HL-60/S4 treated with retinoic acid at 250 ng/mL for 4 days and 3 days (cell line): Measurements from ENCODE around the gene ASCL2.

Experiments used
- in situ Hi-C: fragments of 300-500 bp; cut with MboI; formaldehyde crosslinking; loops from 2 replicates; pipeline ENCODE4 v1.7.0; 2022; ENCODE audit warnings: low sequenced_read_pairs

The ASCL2 gene

GRCh38 chr11:2275334-2276279, 5.2 kb upstream of the ASCL2 start:
- in situ Hi-C loops = no loop called here

GRCh38 chr11:2273771-2274170, 3.4 kb upstream of the ASCL2 start:
- in situ Hi-C loops = no loop called here

GRCh38 chr11:2273311-2273710, 2.9 kb upstream of the ASCL2 start:
- in situ Hi-C loops = no loop called here

GRCh38 chr11:2272946-2273280, 2.5 kb upstream of the ASCL2 start:
- in situ Hi-C loops = no loop called here

GRCh38 chr11:2272228-2272945, 2.0 kb upstream of the ASCL2 start:
- in situ Hi-C loops = no loop called here

GRCh38 chr11:2271327-2272227, 1.2 kb upstream of the ASCL2 start:
- in situ Hi-C loops = no loop called here

GRCh38 chr11:2271077-2271326, 614 bp upstream of the ASCL2 start:
- in situ Hi-C loops = no loop called here

- in situ Hi-C loops = no loop called here
These were observed 627 bp downstream of the ASCL2 start for GRCh38 chr11:2269601-2270321.

- in situ Hi-C loops = no loop called here
These were observed 1.4 kb downstream of the ASCL2 start for GRCh38 chr11:2268729-2269600.

- in situ Hi-C loops = no loop called here
These were observed 2.3 kb downstream of the ASCL2 start for GRCh38 chr11:2267851-2268728.

- in situ Hi-C loops = no loop called here
These were observed 3.0 kb downstream of the ASCL2 start for GRCh38 chr11:2267306-2267850.

- in situ Hi-C loops = no loop called here
These were observed 3.6 kb downstream of the ASCL2 start for GRCh38 chr11:2266586-2267305.

GRCh38 chr11:2265854-2266585, 4.4 kb downstream of the ASCL2 start:
- in situ Hi-C loops = no loop called here

- in situ Hi-C loops = no loop called here
These were observed 5.0 kb downstream of the ASCL2 start for GRCh38 chr11:2265396-2265795.

- in situ Hi-C loops = no loop called here
These were observed 5.9 kb downstream of the ASCL2 start for GRCh38 chr11:2264366-2265053.

GRCh38 chr11:2263724-2264360, 6.5 kb downstream of the ASCL2 start:
- in situ Hi-C loops = no loop called here
